GM19463 (cell line): ENCODE results near the gene C11orf21.
"Not testable (repeated sequence)": the region's sequence is repeated elsewhere in the genome, so short reads cannot be mapped to it uniquely, and the experiment has no call there.

Experiments
- ATAC-seq: cut with Tn5 transposase; IDR thresholded peaks from one replicate; pipeline ENCODE4 v1.9.1; 2021; ENCODE audit warnings: mild to moderate bottlenecking, moderate library complexity; ENCODE audit not compliant: unreplicated experiment

C11orf21 gene

GRCh38 chr11:2301631-2302305, at the start of gene C11orf21, which contains the start of gene TSPAN32:
Gene C11orf21 (minus strand): TSS chr11:2301918. CDS start chr11:2301808, 110 bp downstream.
Gene TSPAN32 (plus strand): TSS chr11:2302013. CDS start chr11:2302150, 137 bp downstream.
- ATAC-seq, result peak; percentile 79

GRCh38 chr11:2348986-2349385, 47.3 kb upstream of the C11orf21 start:
- no peak for ATAC-seq

GRCh38 chr11:2347308-2347830, 45.7 kb upstream of the C11orf21 start:
- ATAC-seq, result no peak

- ATAC-seq, result no peak
Observed at GRCh38 chr11:2346586-2347307, 45.0 kb upstream of the C11orf21 start.

- no peak for ATAC-seq
Observed at GRCh38 chr11:2346014-2346413, 44.3 kb upstream of the C11orf21 start.

- no peak for ATAC-seq
Observed at GRCh38 chr11:2345050-2345449, 43.3 kb upstream of the C11orf21 start.

- ATAC-seq, result no peak
Observed at GRCh38 chr11:2343502-2343901, 41.8 kb upstream of the C11orf21 start.

GRCh38 chr11:2342981-2343380, 41.3 kb upstream of the C11orf21 start:
- no peak for ATAC-seq

- ATAC-seq, result no peak
Observed at GRCh38 chr11:2342557-2342956, 40.8 kb upstream of the C11orf21 start.

GRCh38 chr11:2338760-2339159, 37.0 kb upstream of the C11orf21 start:
- ATAC-seq, result not testable (repeated sequence)

GRCh38 chr11:2335286-2335685, 33.6 kb upstream of the C11orf21 start:
- ATAC-seq, result not testable (repeated sequence)

- ATAC-seq, result not testable (repeated sequence)
Observed at GRCh38 chr11:2333486-2334205, 31.9 kb upstream of the C11orf21 start.

- not testable (repeated sequence) for ATAC-seq
Observed at GRCh38 chr11:2332569-2332968, 30.9 kb upstream of the C11orf21 start.

GRCh38 chr11:2331404-2331803, 29.7 kb upstream of the C11orf21 start:
- ATAC-seq, result no peak

- no peak for ATAC-seq
Observed at GRCh38 chr11:2330696-2331095, 29.0 kb upstream of the C11orf21 start.

- no peak for ATAC-seq
Observed at GRCh38 chr11:2329551-2329950, 27.8 kb upstream of the C11orf21 start.

- ATAC-seq, result no peak
Observed at GRCh38 chr11:2328656-2329354, 27.1 kb upstream of the C11orf21 start.

- no peak for ATAC-seq
Observed at GRCh38 chr11:2328021-2328420, 26.3 kb upstream of the C11orf21 start.

GRCh38 chr11:2327032-2327431, 25.3 kb upstream of the C11orf21 start:
- no peak for ATAC-seq

- ATAC-seq, result no peak
Observed at GRCh38 chr11:2325719-2326118, 24.0 kb upstream of the C11orf21 start.

GRCh38 chr11:2325123-2325522, 23.4 kb upstream of the C11orf21 start:
- no peak for ATAC-seq
